HL-60 (cell line): ENCODE data around the gene ARID1A.
A peak's percentile ranks its signal among the peaks of the same experiment; 100 is the strongest.
"Not testable (repeated sequence)": the region's sequence is repeated elsewhere in the genome, so short reads cannot be mapped to it uniquely, and the experiment has no call there.

Experiments
- DNase-seq, 2 experiments: peaks; one replicate each; pipeline ENCODE4 v3.0.0-alpha.2; 2010 to 2020; ENCODE audit warnings: low read depth in 1 of 2, low spot score in 1 of 2
- H3K27ac ChIP-seq: fragments of 250-450 bp; sonication (Bioruptor Pico); replicated peaks from 2 replicates; pipeline ENCODE4 v1.5.1; 2020; ENCODE audit warnings: mild to moderate bottlenecking, moderate library complexity
- H3K27me3 ChIP-seq: fragments of 250-450 bp; sonication (Bioruptor Pico); 2 replicates; pipeline ENCODE4 v1.5.1; 2021; ENCODE audit warnings: mild to moderate bottlenecking, moderate library complexity; ENCODE audit not compliant: insufficient read depth, poor library complexity, severe bottlenecking
- H3K4me3 ChIP-seq: replicated peaks from 2 replicates; pipeline ENCODE4 v1.5.1; 2011; ENCODE audit warnings: mild to moderate bottlenecking, control low read depth, low read length; ENCODE audit not compliant: insufficient read depth
- CTCF ChIP-seq: IDR thresholded peaks from one replicate; pipeline ENCODE4 v1.5.1; 2011; ENCODE audit warnings: low read length, control low read depth, inconsistent platforms; ENCODE audit not compliant: insufficient read depth
- GABPA ChIP-seq: IDR thresholded peaks from 2 replicates; pipeline ENCODE4 v1.6.1; 2012; ENCODE audit warnings: low read depth
- POLR2AphosphoS5 ChIP-seq: IDR thresholded peaks from 2 replicates; pipeline ENCODE4 v1.6.1; 2012; ENCODE audit warnings: low read depth
- REST ChIP-seq: IDR thresholded peaks from 2 replicates; pipeline ENCODE4 v1.6.1; 2012; ENCODE audit warnings: low read depth; ENCODE audit not compliant: insufficient replicate concordance
- SPI1 ChIP-seq: IDR thresholded peaks from 2 replicates; pipeline ENCODE4 v1.6.1; 2012; ENCODE audit warnings: low read depth, mild to moderate bottlenecking, borderline replicate concordance
- long read RNA-seq: library from polyadenylated mRNA; unstranded; transcript quantifications from one replicate; pipeline ENCODE4 v2.0.0, GENCODE V29; 2020

Gene ARID1A
- long read RNA-seq, transcript ARID1A-217 (1 exons, 3,046 nt), result major isoform, 21 of 51 reads
- long read RNA-seq, partial matches to known transcripts, result 29 of 51 reads
- long read RNA-seq, other reads (novel, unspliced or antisense), result 1 of 51 reads

GRCh38 chr1:26695356-26696118 is at the start of gene ARID1A:
TSS of gene ARID1A (plus strand) at chr1:26696015. CDS start at chr1:26696404, 389 bp downstream.
- TF ChIP-seq POLR2AphosphoS5 (peak; percentile 97), SPI1 (peak; percentile 14; the same call in 1 of the 2 replicates), CTCF (no peak), GABPA (no peak), REST (peak; percentile 79)
- peak; percentile 93 to 96 for DNase-seq
- H3K27ac ChIP-seq, result peak within 1 kb of the TSS; percentile 97
- no peaks in the 10 kb centered on the region for H3K27me3 ChIP-seq
- peak within 1 kb of the TSS; percentile 83 for H3K4me3 ChIP-seq

- Histone ChIP-seq H3K4me3 (no peak overlapping the region), H3K27me3 (no peaks in the 10 kb centered on the region), H3K27ac (no peak overlapping the region)
- TF ChIP-seq GABPA (no peak), POLR2AphosphoS5 (no peak), CTCF (no peak), REST (no peak), SPI1 (no peak)
- DNase-seq, result no peak
Observed at GRCh38 chr1:26664802-26665201, 31.0 kb upstream of the ARID1A start.

- DNase-seq, result no peak
- no peak for TF ChIP-seq GABPA
- TF ChIP-seq CTCF, result no peak
- TF ChIP-seq POLR2AphosphoS5, result no peak
- TF ChIP-seq SPI1, result no peak
- TF ChIP-seq REST, result no peak
- no peak overlapping the region for H3K27ac ChIP-seq
- H3K4me3 ChIP-seq, result no peak overlapping the region
- H3K27me3 ChIP-seq, result no peaks in the 10 kb centered on the region
Observed at GRCh38 chr1:26666855-26667254, 29.0 kb upstream of the ARID1A start.

GRCh38 chr1:26668106-26668786 is 27.6 kb upstream of the ARID1A start:
- not testable (repeated sequence) for H3K27me3 ChIP-seq, H3K27ac ChIP-seq, H3K4me3 ChIP-seq, DNase-seq
